SJCRH30 (cell line): ENCODE data around the gene UBA6. TPM values are rescaled to one million over a fixed set of nuclear protein-coding genes. Genes with fewer than 3 reads are reported as not detected.
"Not testable (repeated sequence)": the region's sequence is repeated elsewhere in the genome, so short reads cannot be mapped to it uniquely, and the experiment has no call there.

ENCODE experiments used
- DNase-seq, 2 experiments: peaks; one replicate each; pipeline ENCODE4 v3.0.0-alpha.2; 2015 to 2020
- H3K27ac ChIP-seq: fragments of 250-450 bp; sonication (Bioruptor Pico); 2 replicates; pipeline ENCODE4 v1.5.1; 2020; ENCODE audit warnings: mild to moderate bottlenecking, moderate library complexity
- H3K27me3 ChIP-seq: fragments of 250-450 bp; sonication (Bioruptor Pico); 2 replicates; pipeline ENCODE4 v1.5.1; 2020; ENCODE audit warnings: mild to moderate bottlenecking, moderate library complexity
- H3K36me3 ChIP-seq: fragments of 250-450 bp; sonication (Bioruptor Pico); 2 replicates; pipeline ENCODE4 v1.5.1; 2020; ENCODE audit warnings: mild to moderate bottlenecking, moderate library complexity
- H3K4me1 ChIP-seq: fragments of 250-450 bp; sonication (Bioruptor Pico); 2 replicates; pipeline ENCODE4 v1.5.1; 2020; ENCODE audit warnings: mild to moderate bottlenecking, moderate library complexity
- H3K4me3 ChIP-seq: fragments of 250-450 bp; sonication (Bioruptor Pico); 2 replicates; pipeline ENCODE4 v1.5.1; 2020; ENCODE audit warnings: mild to moderate bottlenecking, moderate library complexity
- H3K9me3 ChIP-seq: fragments of 250-450 bp; sonication (Bioruptor Pico); replicated peaks from 2 replicates; pipeline ENCODE4 v1.5.1; 2020; ENCODE audit warnings: mild to moderate bottlenecking, moderate library complexity
- total RNA-seq: library from RNA; depleted of rRNA; stranded (reverse); fragments of >200 nt; shearing (Covaris generic); gene quantifications from 2 replicates; pipeline ENCODE4 v1.2.3, GENCODE V29; 2014

Gene UBA6
- total RNA-seq, 1 experiment from 2014 or later, result 118 TPM

DNA sequence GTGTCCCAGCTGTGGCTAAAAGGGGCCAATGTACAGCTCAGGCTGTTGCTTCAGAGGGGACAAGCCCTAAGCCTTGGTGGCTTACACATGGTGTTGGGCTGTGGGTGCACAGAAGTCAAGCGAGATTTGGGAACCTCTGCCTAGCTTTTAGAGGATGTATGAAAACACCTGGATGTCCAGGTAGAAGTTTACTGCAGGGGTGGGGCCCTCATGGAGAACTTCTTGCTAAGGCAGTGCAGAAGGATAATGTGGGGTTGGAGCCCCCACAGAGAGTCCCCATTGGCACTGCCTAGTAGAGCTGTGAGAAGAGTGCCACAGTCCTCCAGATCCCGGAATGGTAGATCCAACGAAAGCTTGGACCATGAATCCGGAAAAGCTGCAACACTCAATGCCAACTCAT lies 40.5 kb downstream of the UBA6 start:
- Histone ChIP-seq H3K36me3 (peaks cover 74% of the 10 kb centered on the region), H3K4me3 (no peak overlapping the region), H3K27me3 (no peaks in the 10 kb centered on the region), H3K27ac (no peak overlapping the region), H3K9me3 (0 out of 2 replicates have a peak, but pooled peaks cover 5% of the 10 kb centered on the region), H3K4me1 (no peaks in the 10 kb centered on the region)
- peak in 1 of 2 experiments; percentile 4 for DNase-seq

DNA sequence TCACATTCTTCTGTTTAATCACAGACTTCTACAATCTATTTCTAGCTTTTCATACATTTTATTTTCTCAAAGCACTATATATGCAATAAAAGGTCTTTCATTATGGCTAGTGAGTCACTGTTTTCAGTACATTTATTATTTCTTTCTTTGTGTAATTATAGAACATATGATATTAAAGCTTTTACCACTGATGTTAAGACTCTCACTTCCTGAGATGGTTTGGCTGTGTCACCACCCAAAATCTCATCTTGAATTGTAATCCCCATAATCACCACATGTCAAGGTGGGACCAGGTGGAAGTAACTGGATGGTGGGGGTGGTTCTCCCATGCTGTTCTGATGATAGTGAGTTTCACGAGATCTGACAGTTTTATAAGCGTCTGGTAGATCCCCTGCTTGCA lies 41.9 kb downstream of the UBA6 start:
- no peaks in the 10 kb centered on the region for H3K4me1 ChIP-seq
- H3K36me3 ChIP-seq, result peaks cover 63% of the 10 kb centered on the region

GRCh38 chr4:67658302-67658701 lies 42.7 kb downstream of the UBA6 start:
- H3K27me3 ChIP-seq, result no peaks in the 10 kb centered on the region
- H3K4me3 ChIP-seq, result no peak overlapping the region
- 0 out of 2 replicates have a peak, but pooled peaks cover 5% of the 10 kb centered on the region for H3K9me3 ChIP-seq
- peaks cover 59% of the 10 kb centered on the region for H3K36me3 ChIP-seq
- H3K27ac ChIP-seq, result no peak overlapping the region
- DNase-seq, result no peak
- H3K4me1 ChIP-seq, result no peaks in the 10 kb centered on the region

More for the DNA sequence above, 41.9 kb downstream of the UBA6 start:
- no peak for DNase-seq
- Histone ChIP-seq H3K27me3 (no peaks in the 10 kb centered on the region), H3K9me3 (0 out of 2 replicates have a peak, but pooled peaks cover 5% of the 10 kb centered on the region), H3K27ac (no peak overlapping the region), H3K4me3 (no peak overlapping the region)

DNA sequence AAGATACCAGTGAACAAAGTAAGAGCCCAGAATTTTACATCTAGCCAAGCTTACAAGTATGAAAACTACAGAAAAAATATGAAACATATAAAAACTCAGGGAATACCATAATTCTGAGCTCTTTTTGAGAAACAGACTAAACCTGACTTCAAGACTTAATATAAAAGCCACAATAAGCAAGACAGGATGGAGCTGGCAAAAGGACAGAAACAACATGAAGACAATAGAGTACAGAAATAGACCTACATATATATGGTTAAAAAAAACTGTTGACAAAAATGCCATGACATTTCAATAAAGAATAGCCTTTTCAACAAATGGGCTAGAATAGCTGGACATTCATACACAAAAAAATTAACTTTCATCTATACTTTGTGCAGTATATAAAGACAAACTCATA lies 49.4 kb downstream of the UBA6 start:
- H3K27me3 ChIP-seq, result no peaks in the 10 kb centered on the region
- no peaks in the 10 kb centered on the region for H3K4me1 ChIP-seq
- H3K9me3 ChIP-seq, result no peaks in the 10 kb centered on the region
- H3K4me3 ChIP-seq, result no peak overlapping the region
- H3K27ac ChIP-seq, result no peak overlapping the region
- DNase-seq, result no peak
- H3K36me3 ChIP-seq, result peaks cover 42% of the 10 kb centered on the region

DNA sequence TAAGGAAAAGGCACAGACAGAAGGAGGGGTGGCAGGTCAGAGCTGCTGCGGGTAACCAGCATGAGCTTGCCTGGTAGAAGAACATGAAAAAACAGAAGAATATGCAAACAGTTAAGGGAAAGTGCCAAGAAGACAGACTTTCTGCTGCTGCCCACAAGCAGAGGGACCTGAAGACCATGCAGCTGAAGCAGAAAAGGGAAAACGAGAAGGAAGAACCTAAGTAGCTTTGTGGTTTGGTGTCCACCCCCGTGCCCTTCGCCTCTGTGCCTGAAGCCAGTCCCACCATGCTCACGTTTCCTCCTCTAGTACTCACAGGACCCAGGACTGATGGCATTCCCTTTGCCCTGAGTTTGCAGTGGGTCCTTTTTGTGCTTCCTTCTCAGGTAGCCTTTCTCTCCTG lies 62.8 kb downstream of the UBA6 start:
- H3K36me3 ChIP-seq, result peaks cover 69% of the 10 kb centered on the region
- no peak overlapping the region for H3K27ac ChIP-seq
- H3K4me1 ChIP-seq, result no peaks in the 10 kb centered on the region
- no peak for DNase-seq
- no peak overlapping the region for H3K4me3 ChIP-seq
- H3K27me3 ChIP-seq, result 0 out of 2 replicates have a peak, but pooled peaks cover 3% of the 10 kb centered on the region
- H3K9me3 ChIP-seq, result no peaks in the 10 kb centered on the region

DNA sequence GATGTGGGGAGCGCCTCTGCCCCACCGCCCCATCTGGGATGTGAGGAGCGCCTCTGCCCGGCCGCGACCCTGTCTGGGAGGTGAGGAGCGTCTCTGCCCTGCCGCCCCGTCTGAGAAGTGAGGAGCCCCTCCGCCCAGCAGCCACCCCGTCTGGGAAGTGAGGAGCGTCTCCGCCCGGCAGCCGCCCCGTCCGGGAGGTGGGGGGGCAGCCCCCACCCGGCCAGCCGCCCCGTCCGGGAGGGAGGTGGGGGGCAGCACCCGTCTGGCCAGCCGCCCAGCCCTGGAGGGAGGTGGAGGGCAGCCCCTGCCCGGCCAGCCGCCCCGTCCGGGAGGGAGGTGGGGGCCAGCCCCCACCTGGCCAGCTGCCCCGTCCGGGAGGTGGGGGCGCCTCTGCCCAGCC lies 64.0 kb downstream of the UBA6 start:
- not testable (repeated sequence) for H3K27ac ChIP-seq, H3K4me1 ChIP-seq, H3K9me3 ChIP-seq, H3K4me3 ChIP-seq, DNase-seq, H3K27me3 ChIP-seq
- H3K36me3 ChIP-seq, result peaks cover 72% of the 10 kb centered on the region

GRCh38 chr4:67635331-67635730 lies 65.6 kb downstream of the UBA6 start:
- peaks cover 74% of the 10 kb centered on the region for H3K36me3 ChIP-seq
- no peaks in the 10 kb centered on the region for H3K9me3 ChIP-seq
- 0 out of 2 replicates have a peak, but pooled peaks cover 3% of the 10 kb centered on the region for H3K27me3 ChIP-seq
- H3K4me3 ChIP-seq, result no peak overlapping the region
- no peak for DNase-seq
- H3K27ac ChIP-seq, result no peak overlapping the region
- no peaks in the 10 kb centered on the region for H3K4me1 ChIP-seq

- DNase-seq, result no peak
Observed at GRCh38 chr4:67634741-67635140, 66.2 kb downstream of the UBA6 start.

GRCh38 chr4:67632492-67632891 lies 68.5 kb downstream of the UBA6 start:
- Histone ChIP-seq H3K27me3 (0 out of 2 replicates have a peak, but pooled peaks cover 3% of the 10 kb centered on the region), H3K4me1 (no peaks in the 10 kb centered on the region), H3K36me3 (peaks cover 64% of the 10 kb centered on the region), H3K9me3 (no peaks in the 10 kb centered on the region), H3K4me3 (no peak overlapping the region), H3K27ac (no peak overlapping the region)
- no peak for DNase-seq

More at GRCh38 chr4:67634741-67635140, 66.2 kb downstream of the UBA6 start:
- no peak overlapping the region for H3K27ac ChIP-seq
- H3K4me1 ChIP-seq, result no peaks in the 10 kb centered on the region
- no peak overlapping the region for H3K4me3 ChIP-seq
- peaks cover 74% of the 10 kb centered on the region for H3K36me3 ChIP-seq
- H3K27me3 ChIP-seq, result 0 out of 2 replicates have a peak, but pooled peaks cover 3% of the 10 kb centered on the region
- H3K9me3 ChIP-seq, result no peaks in the 10 kb centered on the region

DNA sequence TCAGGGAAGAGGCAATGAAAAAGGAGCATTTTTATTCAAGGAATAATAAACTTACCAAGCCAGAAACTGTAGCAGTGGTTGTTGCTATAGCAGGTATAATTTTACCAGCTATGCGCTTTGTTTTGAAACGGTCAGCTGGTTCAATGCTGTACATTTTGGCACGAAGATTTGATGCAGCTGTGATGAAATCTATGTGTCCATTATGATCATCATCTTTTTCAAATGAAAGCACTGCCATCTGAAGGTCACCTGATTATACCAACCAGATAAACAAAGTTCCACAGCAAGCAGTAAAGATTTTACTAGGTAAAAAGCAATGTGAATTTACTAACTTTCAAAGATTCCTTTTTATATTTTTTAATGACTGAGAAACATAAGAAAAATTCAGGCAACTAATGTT lies 76.0 kb downstream of the UBA6 start:
- H3K27me3 ChIP-seq, result no peaks in the 10 kb centered on the region
- peaks cover 71% of the 10 kb centered on the region for H3K36me3 ChIP-seq
- no peak overlapping the region for H3K27ac ChIP-seq
- DNase-seq, result no peak
- H3K4me3 ChIP-seq, result no peak overlapping the region
- H3K9me3 ChIP-seq, result no peaks in the 10 kb centered on the region
- H3K4me1 ChIP-seq, result no peaks in the 10 kb centered on the region

DNA sequence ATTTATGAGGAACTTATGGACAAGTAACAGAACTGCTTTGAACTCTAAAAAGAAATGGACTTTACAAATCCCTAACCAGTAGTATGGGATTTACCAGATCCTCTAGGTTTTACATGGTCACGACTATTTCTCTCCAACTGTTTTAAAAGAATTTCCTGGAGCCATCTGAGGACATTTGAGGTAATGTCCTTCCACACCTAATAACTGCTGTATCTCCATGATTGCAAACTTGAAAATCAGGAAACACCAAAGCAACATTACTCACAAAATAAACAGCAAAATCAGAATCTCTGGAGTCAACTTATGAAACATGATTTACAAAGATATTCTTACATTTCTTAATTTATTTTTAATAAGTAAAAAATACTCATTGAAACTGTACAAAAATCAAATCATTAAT lies 84.5 kb downstream of the UBA6 start:
- no peak overlapping the region for H3K4me3 ChIP-seq
- H3K27me3 ChIP-seq, result no peaks in the 10 kb centered on the region
- H3K9me3 ChIP-seq, result 0 out of 2 replicates have a peak, but pooled peaks cover 4% of the 10 kb centered on the region
- H3K36me3 ChIP-seq, result peaks cover 56% of the 10 kb centered on the region
- H3K27ac ChIP-seq, result no peak overlapping the region
- no peaks in the 10 kb centered on the region for H3K4me1 ChIP-seq
- no peak for DNase-seq

DNA sequence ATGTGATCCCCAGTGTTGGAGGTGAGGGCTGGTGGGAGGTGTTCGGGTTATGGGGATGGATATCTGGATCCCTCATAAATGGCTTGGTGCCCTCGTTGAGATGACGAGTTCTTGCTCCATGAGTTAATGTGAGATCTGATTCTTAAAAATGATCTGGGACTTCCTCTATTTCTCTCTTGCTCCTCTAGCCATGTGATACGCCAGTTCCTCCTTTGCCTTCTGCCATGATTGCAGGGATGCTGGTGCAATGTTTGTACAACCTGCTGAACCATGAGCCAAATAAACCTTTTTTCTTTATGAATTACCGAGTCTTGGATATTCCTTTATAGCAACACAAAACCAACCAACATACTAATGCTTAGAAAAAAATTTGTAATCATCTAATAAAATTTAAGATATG lies 85.8 kb downstream of the UBA6 start:
- DNase-seq, result no peak
- no peak overlapping the region for H3K4me3 ChIP-seq
- H3K27ac ChIP-seq, result no peak overlapping the region
- H3K9me3 ChIP-seq, result 0 out of 2 replicates have a peak, but pooled peaks cover 4% of the 10 kb centered on the region
- H3K27me3 ChIP-seq, result no peaks in the 10 kb centered on the region
- no peaks in the 10 kb centered on the region for H3K4me1 ChIP-seq
- peaks cover 44% of the 10 kb centered on the region for H3K36me3 ChIP-seq

- DNase-seq, result no peak
- H3K4me3 ChIP-seq, result no peak overlapping the region
- H3K4me1 ChIP-seq, result no peaks in the 10 kb centered on the region
- H3K27ac ChIP-seq, result no peak overlapping the region
- peaks cover 37% of the 10 kb centered on the region for H3K36me3 ChIP-seq
- 0 out of 2 replicates have a peak, but pooled peaks cover 4% of the 10 kb centered on the region for H3K9me3 ChIP-seq
- no peaks in the 10 kb centered on the region for H3K27me3 ChIP-seq
Observed at GRCh38 chr4:67614186-67614585, 86.8 kb downstream of the UBA6 start.

DNA sequence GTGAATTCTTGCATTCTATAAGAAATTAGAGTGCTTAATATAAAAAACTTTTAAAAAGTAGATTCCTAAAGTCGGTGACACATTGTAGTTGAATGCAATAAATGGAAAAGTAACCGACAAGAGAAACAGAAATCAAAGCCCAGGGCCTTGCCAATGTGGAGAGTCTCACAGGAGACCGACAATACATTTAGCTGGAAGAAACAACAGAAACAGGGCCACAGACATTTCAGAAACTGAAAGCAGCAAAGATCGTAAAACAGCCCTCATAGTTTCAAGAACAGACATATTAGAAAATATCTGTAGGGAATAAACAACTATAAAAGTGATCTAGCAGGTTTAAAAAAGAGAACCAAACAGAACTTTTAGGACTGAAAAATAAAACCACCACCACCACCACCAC lies 92.9 kb downstream of the UBA6 start:
- Histone ChIP-seq H3K36me3 (no peaks in the 10 kb centered on the region), H3K27ac (no peak overlapping the region), H3K4me3 (no peak overlapping the region), H3K27me3 (no peaks in the 10 kb centered on the region), H3K4me1 (no peaks in the 10 kb centered on the region), H3K9me3 (0 out of 2 replicates have a peak, but pooled peaks cover 3% of the 10 kb centered on the region)
- no peak for DNase-seq

DNA sequence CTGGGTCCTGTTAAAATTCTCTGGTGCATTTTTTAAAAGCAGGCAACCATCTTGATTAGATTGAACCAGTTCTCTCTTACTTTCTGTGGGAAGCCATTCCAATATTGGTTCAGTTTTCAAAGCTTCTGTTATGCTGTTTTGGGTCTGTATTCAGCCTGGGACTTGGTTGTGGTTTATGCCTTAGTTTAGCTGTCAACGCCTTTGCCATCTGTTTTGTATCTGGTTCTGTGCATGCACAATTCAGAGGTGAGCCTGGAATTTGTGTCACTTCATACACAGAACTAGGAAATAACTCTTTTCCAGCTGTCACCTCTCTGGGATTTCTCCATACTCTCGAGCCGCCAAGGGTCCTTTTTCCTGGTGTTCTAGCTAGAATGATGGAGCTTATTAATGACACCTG lies 96.2 kb downstream of the UBA6 start:
- no peaks in the 10 kb centered on the region for H3K36me3 ChIP-seq
- no peaks in the 10 kb centered on the region for H3K4me1 ChIP-seq
- no peak overlapping the region for H3K4me3 ChIP-seq
- peak in 1 of 2 experiments; percentile 5 for DNase-seq
- H3K27me3 ChIP-seq, result no peaks in the 10 kb centered on the region
- no peak overlapping the region for H3K27ac ChIP-seq
- no peaks in the 10 kb centered on the region for H3K9me3 ChIP-seq

GRCh38 chr4:67604029-67604381 lies 97.0 kb downstream of the UBA6 start:
- Histone ChIP-seq H3K36me3 (no peaks in the 10 kb centered on the region), H3K4me3 (no peak overlapping the region), H3K27ac (no peak overlapping the region), H3K9me3 (no peaks in the 10 kb centered on the region), H3K4me1 (no peaks in the 10 kb centered on the region), H3K27me3 (no peaks in the 10 kb centered on the region)
- DNase-seq, result no peak
